Glutamatergic neuron (in vitro differentiated cells): Measurements from ENCODE around the gene RGS9BP. TPM values are rescaled to one million over a fixed set of nuclear protein-coding genes. Genes with fewer than 3 reads are reported as not detected.
A peak's percentile ranks its signal among the peaks of the same experiment; 100 is the strongest.
"Not testable (repeated sequence)": the region's sequence is repeated elsewhere in the genome, so short reads cannot be mapped to it uniquely, and the experiment has no call there.

Experiments
- DNase-seq: peaks from one replicate; pipeline ENCODE4 v3.0.0; 2022
- H3K27ac Mint-ChIP-seq: one replicate; pipeline ENCODE4 v1.8.0; 2020; ENCODE audit warnings: mild to moderate bottlenecking, mixed read lengths, inconsistent platforms; ENCODE audit not compliant: unreplicated experiment
- H3K27me3 Mint-ChIP-seq: one replicate; pipeline ENCODE4 v1.8.0; 2020; ENCODE audit warnings: mild to moderate bottlenecking, moderate library complexity, mixed read lengths, inconsistent platforms; ENCODE audit not compliant: unreplicated experiment
- H3K36me3 Mint-ChIP-seq: one replicate; pipeline ENCODE4 v1.8.0; 2020; ENCODE audit warnings: mild to moderate bottlenecking, mixed read lengths, inconsistent platforms; ENCODE audit not compliant: unreplicated experiment
- H3K4me1 Mint-ChIP-seq: one replicate; pipeline ENCODE4 v1.8.0; 2020; ENCODE audit warnings: mild to moderate bottlenecking, low read depth, mixed read lengths, inconsistent platforms; ENCODE audit not compliant: unreplicated experiment
- H3K4me3 Mint-ChIP-seq: one replicate; pipeline ENCODE4 v1.8.0; 2020; ENCODE audit warnings: mild to moderate bottlenecking, mixed read lengths, inconsistent platforms; ENCODE audit not compliant: unreplicated experiment
- H3K9me3 Mint-ChIP-seq: one replicate; pipeline ENCODE4 v1.8.0; 2020; ENCODE audit warnings: mild to moderate bottlenecking, moderate library complexity, mixed read lengths, inconsistent platforms; ENCODE audit not compliant: unreplicated experiment
- CTCF ChIP-seq: fragments of 200-600 bp; sonication (generic); IDR thresholded peaks from one replicate; pipeline ENCODE4 v1.5.0; 2021; ENCODE audit not compliant: partially characterized antibody, unreplicated experiment
- total RNA-seq: library from RNA; stranded (reverse); fragmentation: NEBNext Ultra II Directional; extraction: Animal tissue kit (Norgen Biotek cat#: 25700); gene quantifications from one replicate; pipeline ENCODE4 v1.2.1, GENCODE V29; 2021; ENCODE audit not compliant: unreplicated experiment

Gene RGS9BP
- total RNA-seq, 1 donor from 2014 or later, result not detected

GRCh38 chr19:32649751-32650150 lies 25.9 kb upstream of the RGS9BP start:
- H3K36me3 Mint-ChIP-seq, result no peaks in the 10 kb centered on the region
- no peak overlapping the region for H3K27ac Mint-ChIP-seq
- no peak for DNase-seq
- no peaks in the 10 kb centered on the region for H3K27me3 Mint-ChIP-seq
- TF ChIP-seq CTCF, result no peak
- peaks cover 2% of the 10 kb centered on the region for H3K9me3 Mint-ChIP-seq
- H3K4me3 Mint-ChIP-seq, result no peak overlapping the region
- H3K4me1 Mint-ChIP-seq, result peaks cover 5% of the 10 kb centered on the region

- peaks cover 5% of the 10 kb centered on the region for H3K4me1 Mint-ChIP-seq
- no peak overlapping the region for H3K27ac Mint-ChIP-seq
- H3K36me3 Mint-ChIP-seq, result no peaks in the 10 kb centered on the region
- no peak for TF ChIP-seq CTCF
- H3K9me3 Mint-ChIP-seq, result peaks cover 2% of the 10 kb centered on the region
- no peaks in the 10 kb centered on the region for H3K27me3 Mint-ChIP-seq
- no peak for DNase-seq
- no peak overlapping the region for H3K4me3 Mint-ChIP-seq
Observed at GRCh38 chr19:32650671-32651070, 25.0 kb upstream of the RGS9BP start.

- no peak overlapping the region for H3K4me3 Mint-ChIP-seq
- H3K9me3 Mint-ChIP-seq, result peaks cover 2% of the 10 kb centered on the region
- DNase-seq, result peak; percentile 52
- no peak overlapping the region for H3K27ac Mint-ChIP-seq
- H3K27me3 Mint-ChIP-seq, result no peaks in the 10 kb centered on the region
- H3K4me1 Mint-ChIP-seq, result peaks cover 5% of the 10 kb centered on the region
- no peak for TF ChIP-seq CTCF
- H3K36me3 Mint-ChIP-seq, result no peaks in the 10 kb centered on the region
Observed at GRCh38 chr19:32651729-32652140, 23.9 kb upstream of the RGS9BP start.

- not testable (repeated sequence) for H3K9me3 Mint-ChIP-seq, H3K4me3 Mint-ChIP-seq, DNase-seq, H3K27ac Mint-ChIP-seq, H3K36me3 Mint-ChIP-seq, H3K27me3 Mint-ChIP-seq, H3K4me1 Mint-ChIP-seq
Observed at GRCh38 chr19:32652331-32652730, 23.3 kb upstream of the RGS9BP start.

- no peak for DNase-seq
- Mint-ChIP-seq H3K27me3 (no peaks in the 10 kb centered on the region), H3K9me3 (peaks cover 2% of the 10 kb centered on the region), H3K4me1 (peaks cover 1% of the 10 kb centered on the region), H3K4me3 (no peak overlapping the region), H3K27ac (no peak overlapping the region), H3K36me3 (no peaks in the 10 kb centered on the region)
- no peak for TF ChIP-seq CTCF
Observed at GRCh38 chr19:32652894-32653598, 22.6 kb upstream of the RGS9BP start.

- Mint-ChIP-seq H3K4me3 (no peak overlapping the region), H3K36me3 (no peaks in the 10 kb centered on the region), H3K27ac (no peak overlapping the region), H3K4me1 (peaks cover 1% of the 10 kb centered on the region), H3K27me3 (no peaks in the 10 kb centered on the region), H3K9me3 (no peaks in the 10 kb centered on the region)
- TF ChIP-seq CTCF, result no peak
- no peak for DNase-seq
Observed at GRCh38 chr19:32653599-32653915, 22.1 kb upstream of the RGS9BP start.

GRCh38 chr19:32656379-32656778 lies 19.3 kb upstream of the RGS9BP start:
- not testable (repeated sequence) for H3K27ac Mint-ChIP-seq, H3K4me1 Mint-ChIP-seq, H3K36me3 Mint-ChIP-seq, H3K27me3 Mint-ChIP-seq, DNase-seq, H3K9me3 Mint-ChIP-seq, H3K4me3 Mint-ChIP-seq
